Measurements from ENCODE around the gene ANKMY1. TPM values are rescaled to one million over a fixed set of nuclear protein-coding genes. Genes with fewer than 3 reads are reported as not detected.

Gene ANKMY1
- total and polyA plus RNA-seq, 2 experiments from 2014 or later: 9.2 to 11.1 TPM

DNA sequence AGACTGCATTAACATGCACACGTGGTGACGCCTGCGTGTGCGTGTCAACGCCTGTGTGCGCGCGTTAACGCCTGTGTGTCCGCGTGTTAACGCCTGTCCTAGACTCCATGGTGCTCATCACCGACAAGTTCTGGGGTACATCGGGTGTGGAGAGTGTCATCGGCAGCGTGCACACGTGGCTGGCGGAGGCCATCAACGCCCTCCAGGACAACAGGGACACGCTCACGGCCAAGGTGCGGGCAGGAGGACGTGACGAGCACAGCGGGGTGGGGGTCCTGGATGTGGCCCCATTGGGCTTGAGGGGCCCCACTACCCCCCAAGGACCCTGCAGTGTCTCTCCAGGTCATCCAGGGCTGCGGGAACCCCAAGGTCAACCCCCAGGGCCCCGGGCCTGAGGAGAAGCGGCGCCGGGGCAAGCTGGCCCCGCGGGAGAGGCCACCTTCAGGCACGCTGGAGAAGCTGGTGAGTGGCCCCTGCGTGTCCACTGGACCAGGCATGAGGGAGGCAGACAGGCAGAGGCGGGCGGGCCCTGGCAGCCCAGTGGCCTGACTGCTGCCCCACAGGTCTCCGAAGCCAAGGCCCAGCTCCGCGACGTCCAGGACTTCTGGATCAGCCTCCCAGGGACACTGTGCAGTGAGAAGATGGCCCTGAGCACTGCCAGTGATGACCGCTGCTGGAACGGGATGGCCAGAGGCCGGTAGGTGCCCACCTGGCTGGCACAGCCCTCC lies 93.1 kb downstream of the ANKMY1 start:
- H3K4me2 ChIP-seq: no peak overlapping the region
- no peak overlapping the region for H3K4me3 ChIP-seq
- no peaks in the 10 kb centered on the region for H3K27me3 ChIP-seq
- H2AFZ ChIP-seq: no peak overlapping the region
- no peak overlapping the region for H3K27ac ChIP-seq
- peak; percentile 3 for DNase-seq (ENCODE audit: low spot score)
- no peaks in the 10 kb centered on the region for H3K4me1 ChIP-seq (ENCODE audit: insufficient read depth)
- no peaks in the 10 kb centered on the region for H4K20me1 ChIP-seq (ENCODE audit: insufficient read depth, poor library complexity, severe bottlenecking)
- H3K79me2 ChIP-seq: no peaks in the 10 kb centered on the region
- 98% methylated on average over 38 of the region's 43 CpGs for WGBS (ENCODE audit: low lambda C conversion rate, missing lambda C conversion rate)
- H3K9me2 ChIP-seq (replicated peaks; ENCODE audit: insufficient read depth): no peaks in the 10 kb centered on the region
- H3K36me3 ChIP-seq (replicated peaks; ENCODE audit: insufficient read depth, low read depth): no peaks in the 10 kb centered on the region
- TF ChIP-seq EZH2 (IDR thresholded peaks at IDR 0.05; ENCODE audit: borderline replicate concordance) (no peak), EZH2phosphoT487 (IDR thresholded peaks at IDR 0.05; ENCODE audit: low read depth, severe bottlenecking, unreplicated experiment) (no peak), CTCF (IDR thresholded peaks at IDR 0.05; ENCODE audit: poor library complexity) (no peak)
- no peaks in the 10 kb centered on the region for H3K9me3 ChIP-seq (ENCODE audit: low read depth)

- DNase-seq (ENCODE audit: low spot score): peak; percentile 2
- Histone ChIP-seq H3K9me2 (replicated peaks; ENCODE audit: insufficient read depth) (no peaks in the 10 kb centered on the region), H3K79me2 (no peaks in the 10 kb centered on the region), H2AFZ (no peak overlapping the region), H3K27ac (no peak overlapping the region), H3K36me3 (replicated peaks; ENCODE audit: insufficient read depth, low read depth) (no peaks in the 10 kb centered on the region), H3K9me3 (ENCODE audit: low read depth) (no peaks in the 10 kb centered on the region), H3K4me3 (no peak overlapping the region), H3K27me3 (no peaks in the 10 kb centered on the region), H3K4me1 (ENCODE audit: insufficient read depth) (no peaks in the 10 kb centered on the region), H4K20me1 (ENCODE audit: insufficient read depth, poor library complexity, severe bottlenecking) (peaks cover 6% of the 10 kb centered on the region), H3K4me2 (no peak overlapping the region)
- 99% methylated on average over 21 of the region's 21 CpGs for WGBS (ENCODE audit: low lambda C conversion rate, missing lambda C conversion rate)
- TF ChIP-seq EZH2phosphoT487 (IDR thresholded peaks at IDR 0.05; ENCODE audit: low read depth, severe bottlenecking, unreplicated experiment): no peak
- TF ChIP-seq CTCF (IDR thresholded peaks at IDR 0.05; ENCODE audit: poor library complexity): no peak
- TF ChIP-seq EZH2 (IDR thresholded peaks at IDR 0.05; ENCODE audit: borderline replicate concordance): no peak
Observed at GRCh38 chr2:240463866-240464481, 93.8 kb downstream of the ANKMY1 start.

DNA sequence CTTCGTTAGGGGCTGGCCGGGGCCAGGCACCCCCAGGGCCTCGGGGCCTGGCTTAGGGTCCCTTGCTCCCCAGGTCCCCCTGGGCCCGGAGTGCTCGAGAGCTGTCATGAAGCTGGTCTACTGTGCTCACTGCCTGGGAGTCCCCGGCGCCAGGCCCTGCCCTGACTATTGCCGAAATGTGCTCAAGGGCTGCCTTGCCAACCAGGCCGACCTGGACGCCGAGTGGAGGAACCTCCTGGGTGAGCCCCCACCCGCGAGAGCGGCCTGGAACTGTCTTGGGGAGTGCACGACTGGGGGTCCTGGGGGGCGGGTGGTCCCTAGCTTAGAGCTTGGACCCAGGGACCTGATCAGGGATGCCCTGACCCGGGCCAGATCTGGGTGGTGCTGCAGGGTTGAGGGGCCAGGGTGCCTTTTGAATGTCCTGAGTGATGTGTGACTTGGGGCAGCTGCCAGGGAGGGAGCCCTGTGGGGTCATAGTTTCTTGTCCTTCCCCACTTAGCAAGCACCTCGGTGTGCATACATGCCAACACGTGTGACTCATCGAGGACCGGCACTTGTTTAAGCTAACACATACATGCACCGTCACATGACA lies 94.4 kb downstream of the ANKMY1 start:
- H3K4me1 ChIP-seq (ENCODE audit: insufficient read depth): no peaks in the 10 kb centered on the region
- WGBS (ENCODE audit: low lambda C conversion rate, missing lambda C conversion rate): 95% methylated on average over 22 of the region's 22 CpGs
- peaks cover 7% of the 10 kb centered on the region for H4K20me1 ChIP-seq (ENCODE audit: insufficient read depth, poor library complexity, severe bottlenecking)
- no peak overlapping the region for H2AFZ ChIP-seq
- H3K4me2 ChIP-seq: no peak overlapping the region
- TF ChIP-seq EZH2phosphoT487 (IDR thresholded peaks at IDR 0.05; ENCODE audit: low read depth, severe bottlenecking, unreplicated experiment): no peak
- H3K79me2 ChIP-seq: no peaks in the 10 kb centered on the region
- H3K9me2 ChIP-seq (replicated peaks; ENCODE audit: insufficient read depth): no peaks in the 10 kb centered on the region
- no peak overlapping the region for H3K27ac ChIP-seq
- no peak for DNase-seq (ENCODE audit: low spot score)
- no peaks in the 10 kb centered on the region for H3K9me3 ChIP-seq (ENCODE audit: low read depth)
- no peak overlapping the region for H3K4me3 ChIP-seq
- H3K36me3 ChIP-seq (replicated peaks; ENCODE audit: insufficient read depth, low read depth): no peaks in the 10 kb centered on the region
- no peaks in the 10 kb centered on the region for H3K27me3 ChIP-seq

- H3K36me3 ChIP-seq (replicated peaks; ENCODE audit: insufficient read depth, low read depth): no peaks in the 10 kb centered on the region
Observed at GRCh38 chr2:240462707-240463273, 95.0 kb downstream of the ANKMY1 start.

More at GRCh38 chr2:240462707-240463273, 95.0 kb downstream of the ANKMY1 start:
- 94% methylated on average over 12 of the region's 16 CpGs for WGBS (ENCODE audit: low lambda C conversion rate, missing lambda C conversion rate)
- TF ChIP-seq CTCF (IDR thresholded peaks at IDR 0.05; ENCODE audit: poor library complexity): no peak
- TF ChIP-seq EZH2phosphoT487 (IDR thresholded peaks at IDR 0.05; ENCODE audit: low read depth, severe bottlenecking, unreplicated experiment): no peak
- TF ChIP-seq EZH2 (IDR thresholded peaks at IDR 0.05; ENCODE audit: borderline replicate concordance): no peak
- H3K4me3 ChIP-seq: no peak overlapping the region
- no peak for DNase-seq (ENCODE audit: low spot score)
- H3K4me1 ChIP-seq (ENCODE audit: insufficient read depth): peaks cover 1% of the 10 kb centered on the region
- no peaks in the 10 kb centered on the region for H3K79me2 ChIP-seq
- no peaks in the 10 kb centered on the region for H3K9me2 ChIP-seq (replicated peaks; ENCODE audit: insufficient read depth)
- no peaks in the 10 kb centered on the region for H3K9me3 ChIP-seq (ENCODE audit: low read depth)
- no peak overlapping the region for H3K27ac ChIP-seq
- peaks cover 10% of the 10 kb centered on the region for H4K20me1 ChIP-seq (ENCODE audit: insufficient read depth, poor library complexity, severe bottlenecking)
- no peak overlapping the region for H2AFZ ChIP-seq
- no peak overlapping the region for H3K4me2 ChIP-seq
- no peaks in the 10 kb centered on the region for H3K27me3 ChIP-seq

Measured in hepatocyte (in vitro differentiated cells).